HepG2 (cell line): ENCODE results near the gene GLRX5. TPM values are rescaled to one million over a fixed set of nuclear protein-coding genes. Genes with fewer than 3 reads are reported as not detected.

Source experiments
- BHLHE40 ChIP-seq: IDR thresholded peaks from 2 replicates; pipeline ENCODE4 v1.6.1; 2011; ENCODE audit warnings: low read length, improper control_type of control experiment
- CAMTA2 ChIP-seq: sonication (generic); formaldehyde crosslinking; IDR thresholded peaks from 2 replicates; pipeline ENCODE4 v1.4.0; 2020; ENCODE audit warnings: mild to moderate bottlenecking, missing genetic modification reagents, borderline replicate concordance
- ELF4 ChIP-seq: sonication (generic); formaldehyde crosslinking; IDR thresholded peaks from 2 replicates; pipeline ENCODE4 v1.5.0; 2020; ENCODE audit warnings: missing genetic modification reagents, mild to moderate bottlenecking, moderate library complexity, borderline replicate concordance
- ISL2 ChIP-seq: sonication (generic); formaldehyde crosslinking; IDR thresholded peaks from 2 replicates; pipeline ENCODE4 v1.5.0; 2020; ENCODE audit warnings: missing genetic modification reagents
- KLF16 ChIP-seq, 2 experiments: sonication (generic) in 1 of 2; formaldehyde crosslinking in 1 of 2; IDR thresholded peaks; 2 replicates each; pipeline versions ENCODE4 v1.6.1 to v1.8.0; 2016 to 2023; ENCODE audit warnings: missing genetic modification reagents in 2 of 2, missing compliant biosample characterization in 1 of 2
- NR2F1 ChIP-seq, 2 experiments: fragments of 450-650 bp in 1 of 2; formaldehyde crosslinking in 1 of 2; IDR thresholded peaks; 2 replicates each; pipeline versions ENCODE4 v1.5.0 to v1.6.1; 2016 to 2020; ENCODE audit warnings: mild to moderate bottlenecking in 1 of 2, missing compliant biosample characterization in 1 of 2, missing genetic modification reagents in 1 of 2, moderate library complexity in 1 of 2
- POLR2G ChIP-seq: fragments of 200-400 bp; formaldehyde crosslinking; IDR thresholded peaks from 2 replicates; pipeline ENCODE4 v1.6.1; 2018; ENCODE audit warnings: mild to moderate bottlenecking, low read depth, low read length, moderate library complexity
- RAD21 ChIP-seq: fragments of 450-650 bp; formaldehyde crosslinking; IDR thresholded peaks from 2 replicates; pipeline ENCODE4 v1.5.0; 2020; ENCODE audit warnings: mild to moderate bottlenecking
- RXRB ChIP-seq: IDR thresholded peaks from 2 replicates; pipeline ENCODE4 v1.6.1; 2016; ENCODE audit warnings: borderline replicate concordance, missing genetic modification reagents, missing compliant biosample characterization
- SNAPC2 ChIP-seq: sonication (generic); formaldehyde crosslinking; IDR thresholded peaks from 2 replicates; pipeline ENCODE4 v1.8.1; 2022; ENCODE audit warnings: mild to moderate bottlenecking, missing genetic modification reagents
- STAT5B ChIP-seq: sonication (generic); formaldehyde crosslinking; IDR thresholded peaks from 2 replicates; pipeline ENCODE4 v1.4.0; 2020; ENCODE audit warnings: missing genetic modification reagents
- ZNF124 ChIP-seq: sonication (generic); formaldehyde crosslinking; IDR thresholded peaks from 2 replicates; pipeline ENCODE4 v1.4.0; 2020; ENCODE audit warnings: missing genetic modification reagents
- ZNF337 ChIP-seq: sonication (generic); formaldehyde crosslinking; IDR thresholded peaks from 2 replicates; pipeline ENCODE4 v1.5.1; 2020; ENCODE audit warnings: missing genetic modification reagents, low read depth, mild to moderate bottlenecking, borderline replicate concordance
- ZNF749 ChIP-seq: sonication (generic); formaldehyde crosslinking; IDR thresholded peaks from 2 replicates; pipeline ENCODE4 v1.8.0; 2022; ENCODE audit warnings: mild to moderate bottlenecking, missing genetic modification reagents, moderate library complexity, borderline replicate concordance
- ZNF773 ChIP-seq: sonication (generic); formaldehyde crosslinking; IDR thresholded peaks from 2 replicates; pipeline ENCODE4 v1.4.0; 2020; ENCODE audit warnings: missing genetic modification reagents, borderline replicate concordance
- ZNF816 ChIP-seq: sonication (generic); formaldehyde crosslinking; IDR thresholded peaks from 2 replicates; pipeline ENCODE4 v1.8.0; 2022; ENCODE audit warnings: missing genetic modification reagents, mild to moderate bottlenecking, borderline replicate concordance
- polyA plus RNA-seq, 8 experiments: library from polyadenylated mRNA; depleted of rRNA in 3 of 8; stranded (reverse) in 7 of 8; unstranded in 1 of 8; fragments of >200 nt; fragmentation: Illumina TruSeq in 4 of 8; extraction: Trizol in 4 of 8; gene quantifications; 2 replicates each; pipeline versions ENCODE4 v1.2.1 to v1.2.3, GENCODE V29; 2011 to 2016; ENCODE audit warnings: low read depth in 4 of 8, missing spikeins in 1 of 8, mixed read lengths in 1 of 8; ENCODE audit not compliant: insufficient read depth in 1 of 8
- total RNA-seq, 5 experiments: library from RNA; depleted of rRNA; stranded (reverse); fragments of >200 nt; fragmentation: Illumina TruSeq; extraction: Trizol; gene quantifications; 2 replicates each; pipeline ENCODE4 v1.2.3, GENCODE V29; 2016; ENCODE audit warnings: low read depth in 1 of 5
- TF ChIP-seq, protein P1 (sequence below): sonication (generic); IDR thresholded peaks from 2 replicates; pipeline ENCODE4 v1.6.1; 2016; ENCODE audit warnings: low read depth, borderline replicate concordance
- TF ChIP-seq, protein P2 (sequence below): sonication (generic); formaldehyde crosslinking; IDR thresholded peaks from 2 replicates; pipeline ENCODE4 v1.5.0; 2020; ENCODE audit warnings: mild to moderate bottlenecking, missing genetic modification reagents
- TF ChIP-seq, protein P3 (sequence below): sonication (generic); formaldehyde crosslinking; conservative IDR thresholded peaks from 2 replicates; pipeline ENCODE4 v1.4.0; 2020; ENCODE audit warnings: missing genetic modification reagents
- TF ChIP-seq, protein P4 (sequence below): sonication (generic); formaldehyde crosslinking; IDR thresholded peaks from 2 replicates; pipeline ENCODE4 v1.4.0; 2020; ENCODE audit warnings: missing genetic modification reagents, borderline replicate concordance

Gene GLRX5
- total and polyA plus RNA-seq, 2 of the 13 experiments (the other 11 are each of a cell fraction or from before 2014, with no cell fraction given) = 122 to 146 TPM

DNA sequence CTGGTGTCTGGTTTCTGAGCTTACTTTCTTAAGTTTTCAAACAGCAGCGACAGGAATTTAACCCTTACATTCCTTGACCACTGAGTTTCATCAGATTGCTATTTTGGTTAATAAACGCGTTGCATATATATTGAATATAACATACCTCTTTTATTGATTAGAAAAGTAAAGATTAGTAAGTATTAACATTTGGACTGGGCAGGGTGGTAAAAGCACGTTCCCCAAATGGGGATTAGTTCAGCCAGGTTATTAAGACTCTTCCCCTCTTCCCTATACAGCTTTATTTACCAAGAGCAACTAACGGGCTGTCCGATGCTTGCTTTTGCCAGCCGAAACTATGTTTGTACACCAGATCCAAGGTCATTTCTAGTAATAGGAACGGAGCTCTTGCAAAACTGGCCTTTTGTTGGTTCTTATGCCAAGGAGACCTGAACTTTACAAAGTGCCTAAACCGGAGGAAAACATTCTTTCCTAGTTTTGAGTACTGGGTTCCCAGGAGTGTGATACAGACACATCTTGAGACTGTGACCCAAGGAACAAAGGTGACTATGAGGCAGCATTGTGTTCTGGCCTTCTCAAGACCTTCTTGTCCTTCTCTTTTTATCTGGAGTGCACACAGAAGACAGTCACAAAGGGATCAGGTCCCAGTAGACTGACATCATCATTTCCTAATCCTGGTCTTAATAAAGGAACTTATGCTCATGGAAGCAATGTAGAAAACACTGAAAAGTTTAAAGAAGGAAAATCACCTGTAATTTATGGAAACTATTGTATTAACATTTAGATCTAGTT, 2.6 kb downstream of the GLRX5 start (continued):
- TF ChIP-seq BHLHE40 (0 out of 2 replicates have a peak, but pooled peaks have one; percentile 17), RAD21 (CRISPR knock-in tag) (no peak), NR2F1 (CRISPR knock-in tag; IDR thresholded peaks at IDR 0.05) (0 out of 4 replicates have a peak, but pooled peaks of 1 of the 2 experiments have one; percentile 28), ZNF749 (CRISPR knock-in tag) (no peak), ELF4 (CRISPR knock-in tag) (no peak), CAMTA2 (CRISPR knock-in tag) (no peak), ZNF773 (CRISPR knock-in tag) (no peak), ZNF337 (CRISPR knock-in tag) (no peak), KLF16 (CRISPR knock-in tag; IDR thresholded peaks at IDR 0.05) (peak in 1 of 2 experiments; percentile 85; a peak in 2 of 4 replicates), ZNF124 (CRISPR knock-in tag) (no peak), STAT5B (no peak), ISL2 (peak; percentile 90), SNAPC2 (CRISPR knock-in tag) (no peak), ZNF816 (CRISPR knock-in tag) (no peak), RXRB (CRISPR knock-in tag) (peak; percentile 90), POLR2G (no peak)
- TF ChIP-seq, protein P1, sequence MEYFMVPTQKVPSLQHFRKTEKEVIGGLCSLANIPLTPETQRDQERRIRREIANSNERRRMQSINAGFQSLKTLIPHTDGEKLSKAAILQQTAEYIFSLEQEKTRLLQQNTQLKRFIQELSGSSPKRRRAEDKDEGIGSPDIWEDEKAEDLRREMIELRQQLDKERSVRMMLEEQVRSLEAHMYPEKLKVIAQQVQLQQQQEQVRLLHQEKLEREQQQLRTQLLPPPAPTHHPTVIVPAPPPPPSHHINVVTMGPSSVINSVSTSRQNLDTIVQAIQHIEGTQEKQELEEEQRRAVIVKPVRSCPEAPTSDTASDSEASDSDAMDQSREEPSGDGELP = peak; percentile 42; the same call in 1 of the 2 replicates
- TF ChIP-seq, protein P2, sequence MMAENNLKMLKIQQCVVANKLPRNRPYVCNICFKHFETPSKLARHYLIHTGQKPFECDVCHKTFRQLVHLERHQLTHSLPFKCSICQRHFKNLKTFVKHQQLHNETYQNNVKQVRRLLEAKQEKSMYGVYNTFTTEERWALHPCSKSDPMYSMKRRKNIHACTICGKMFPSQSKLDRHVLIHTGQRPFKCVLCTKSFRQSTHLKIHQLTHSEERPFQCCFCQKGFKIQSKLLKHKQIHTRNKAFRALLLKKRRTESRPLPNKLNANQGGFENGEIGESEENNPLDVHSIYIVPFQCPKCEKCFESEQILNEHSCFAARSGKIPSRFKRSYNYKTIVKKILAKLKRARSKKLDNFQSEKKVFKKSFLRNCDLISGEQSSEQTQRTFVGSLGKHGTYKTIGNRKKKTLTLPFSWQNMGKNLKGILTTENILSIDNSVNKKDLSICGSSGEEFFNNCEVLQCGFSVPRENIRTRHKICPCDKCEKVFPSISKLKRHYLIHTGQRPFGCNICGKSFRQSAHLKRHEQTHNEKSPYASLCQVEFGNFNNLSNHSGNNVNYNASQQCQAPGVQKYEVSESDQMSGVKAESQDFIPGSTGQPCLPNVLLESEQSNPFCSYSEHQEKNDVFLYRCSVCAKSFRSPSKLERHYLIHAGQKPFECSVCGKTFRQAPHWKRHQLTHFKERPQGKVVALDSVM = no peak
- TF ChIP-seq, protein P3, sequence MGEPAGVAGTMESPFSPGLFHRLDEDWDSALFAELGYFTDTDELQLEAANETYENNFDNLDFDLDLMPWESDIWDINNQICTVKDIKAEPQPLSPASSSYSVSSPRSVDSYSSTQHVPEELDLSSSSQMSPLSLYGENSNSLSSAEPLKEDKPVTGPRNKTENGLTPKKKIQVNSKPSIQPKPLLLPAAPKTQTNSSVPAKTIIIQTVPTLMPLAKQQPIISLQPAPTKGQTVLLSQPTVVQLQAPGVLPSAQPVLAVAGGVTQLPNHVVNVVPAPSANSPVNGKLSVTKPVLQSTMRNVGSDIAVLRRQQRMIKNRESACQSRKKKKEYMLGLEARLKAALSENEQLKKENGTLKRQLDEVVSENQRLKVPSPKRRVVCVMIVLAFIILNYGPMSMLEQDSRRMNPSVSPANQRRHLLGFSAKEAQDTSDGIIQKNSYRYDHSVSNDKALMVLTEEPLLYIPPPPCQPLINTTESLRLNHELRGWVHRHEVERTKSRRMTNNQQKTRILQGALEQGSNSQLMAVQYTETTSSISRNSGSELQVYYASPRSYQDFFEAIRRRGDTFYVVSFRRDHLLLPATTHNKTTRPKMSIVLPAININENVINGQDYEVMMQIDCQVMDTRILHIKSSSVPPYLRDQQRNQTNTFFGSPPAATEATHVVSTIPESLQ (CRISPR knock-in tag) = no peak
- TF ChIP-seq, protein P4, sequence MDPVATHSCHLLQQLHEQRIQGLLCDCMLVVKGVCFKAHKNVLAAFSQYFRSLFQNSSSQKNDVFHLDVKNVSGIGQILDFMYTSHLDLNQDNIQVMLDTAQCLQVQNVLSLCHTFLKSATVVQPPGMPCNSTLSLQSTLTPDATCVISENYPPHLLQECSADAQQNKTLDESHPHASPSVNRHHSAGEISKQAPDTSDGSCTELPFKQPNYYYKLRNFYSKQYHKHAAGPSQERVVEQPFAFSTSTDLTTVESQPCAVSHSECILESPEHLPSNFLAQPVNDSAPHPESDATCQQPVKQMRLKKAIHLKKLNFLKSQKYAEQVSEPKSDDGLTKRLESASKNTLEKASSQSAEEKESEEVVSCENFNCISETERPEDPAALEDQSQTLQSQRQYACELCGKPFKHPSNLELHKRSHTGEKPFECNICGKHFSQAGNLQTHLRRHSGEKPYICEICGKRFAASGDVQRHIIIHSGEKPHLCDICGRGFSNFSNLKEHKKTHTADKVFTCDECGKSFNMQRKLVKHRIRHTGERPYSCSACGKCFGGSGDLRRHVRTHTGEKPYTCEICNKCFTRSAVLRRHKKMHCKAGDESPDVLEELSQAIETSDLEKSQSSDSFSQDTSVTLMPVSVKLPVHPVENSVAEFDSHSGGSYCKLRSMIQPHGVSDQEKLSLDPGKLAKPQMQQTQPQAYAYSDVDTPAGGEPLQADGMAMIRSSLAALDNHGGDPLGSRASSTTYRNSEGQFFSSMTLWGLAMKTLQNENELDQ (CRISPR knock-in tag) = no peak
